HG03135 (cell line): ENCODE results near the gene SERPINA5.
"Not testable (repeated sequence)": the region's sequence is repeated elsewhere in the genome, so short reads cannot be mapped to it uniquely, and the experiment has no call there.

ENCODE experiments used
- ATAC-seq: cut with Tn5 transposase; IDR thresholded peaks from one replicate; pipeline ENCODE4 v1.9.1; 2021; ENCODE audit warnings: mild to moderate bottlenecking, moderate library complexity; ENCODE audit not compliant: unreplicated experiment

Gene SERPINA5

GRCh38 chr14:94573475-94574277 lies 7.5 kb upstream of the SERPINA5 start:
- ATAC-seq = no peak

DNA sequence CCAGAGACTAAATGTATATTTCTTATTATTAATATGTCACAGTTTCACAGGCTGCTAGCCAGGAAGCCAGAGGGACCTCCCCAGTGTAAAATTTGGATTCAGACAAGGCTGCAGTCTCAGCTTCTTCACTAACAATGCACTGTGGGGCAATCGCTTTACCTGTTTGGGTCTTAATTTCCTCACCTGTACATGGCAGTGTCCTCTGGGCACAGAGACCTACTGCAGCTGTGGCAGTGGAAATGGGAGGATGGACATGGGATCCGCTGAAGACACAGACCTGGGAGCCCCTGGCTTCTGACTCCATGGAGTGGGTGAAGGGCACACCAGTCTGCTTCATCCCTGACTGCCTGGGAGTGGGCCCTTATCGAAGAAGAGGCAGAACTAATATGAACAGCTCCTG lies 6.9 kb upstream of the SERPINA5 start:
- no peak for ATAC-seq

DNA sequence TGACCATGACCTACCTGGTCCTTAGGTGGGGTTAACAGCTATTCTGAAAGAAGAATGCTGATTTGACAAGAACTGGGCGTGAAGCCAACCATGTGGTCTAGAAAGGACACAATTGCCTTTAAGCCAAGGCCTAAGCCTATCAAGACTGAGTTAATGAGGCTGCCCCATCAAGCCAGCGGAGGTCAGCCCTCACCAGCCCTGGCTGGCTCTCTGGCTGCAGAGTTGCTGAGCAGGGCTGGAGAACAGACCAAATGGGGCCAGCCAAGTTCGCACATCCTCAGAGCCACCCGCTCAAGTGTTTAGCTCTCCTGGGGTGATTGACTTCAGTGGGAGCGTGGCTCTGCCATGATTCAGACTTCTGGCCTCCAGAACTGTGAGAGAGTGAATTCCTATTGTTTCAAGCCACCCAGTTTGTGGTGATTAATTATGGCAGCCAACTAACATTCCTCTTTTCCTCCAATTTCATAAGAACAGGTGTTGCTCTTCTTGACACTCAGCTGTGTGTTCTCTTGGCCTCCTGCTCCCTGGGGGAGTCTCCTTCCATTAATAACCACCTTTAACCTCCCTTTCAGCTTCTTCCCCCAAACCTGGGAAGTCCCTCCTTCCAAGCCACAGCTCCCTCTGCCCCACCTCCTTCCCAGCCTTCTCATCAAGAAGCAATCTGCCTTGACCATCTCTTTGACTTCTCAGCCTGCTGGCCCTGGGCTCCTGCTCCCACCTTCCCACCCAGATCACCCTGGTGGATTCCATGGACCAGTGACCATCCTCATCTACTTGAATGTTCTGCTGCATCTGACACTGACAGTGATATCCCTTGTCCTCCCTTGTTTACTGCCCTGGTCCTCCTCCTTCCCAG lies 5.3 kb upstream of the SERPINA5 start:
- no peak for ATAC-seq

GRCh38 chr14:94577472-94577871 lies 3.8 kb upstream of the SERPINA5 start:
- not testable (repeated sequence) for ATAC-seq

DNA sequence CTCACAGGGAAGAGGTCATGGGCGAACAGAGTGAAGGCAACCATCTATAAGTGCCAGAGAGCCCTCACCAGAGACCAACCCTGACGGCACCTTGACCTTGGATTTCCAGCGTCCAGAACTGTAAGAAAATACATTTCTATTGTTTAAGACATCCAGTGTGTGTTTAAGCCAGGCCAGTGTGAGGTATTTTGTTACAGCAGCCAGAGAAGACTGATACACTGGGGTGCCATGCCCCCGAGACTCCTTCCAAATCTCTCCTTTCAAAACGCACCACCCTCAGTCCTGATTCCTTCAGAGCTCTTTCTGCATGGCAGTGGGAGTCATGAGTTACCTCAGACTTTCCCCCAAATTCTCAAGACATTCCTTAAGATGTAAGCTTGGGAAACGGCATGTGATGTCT lies 2.5 kb upstream of the SERPINA5 start:
- no peak for ATAC-seq

- no peak for ATAC-seq
Observed at GRCh38 chr14:94582199-94582750, 1.0 kb downstream of the SERPINA5 start.

- ATAC-seq = no peak
Observed at GRCh38 chr14:94582851-94583250, 1.6 kb downstream of the SERPINA5 start.

DNA sequence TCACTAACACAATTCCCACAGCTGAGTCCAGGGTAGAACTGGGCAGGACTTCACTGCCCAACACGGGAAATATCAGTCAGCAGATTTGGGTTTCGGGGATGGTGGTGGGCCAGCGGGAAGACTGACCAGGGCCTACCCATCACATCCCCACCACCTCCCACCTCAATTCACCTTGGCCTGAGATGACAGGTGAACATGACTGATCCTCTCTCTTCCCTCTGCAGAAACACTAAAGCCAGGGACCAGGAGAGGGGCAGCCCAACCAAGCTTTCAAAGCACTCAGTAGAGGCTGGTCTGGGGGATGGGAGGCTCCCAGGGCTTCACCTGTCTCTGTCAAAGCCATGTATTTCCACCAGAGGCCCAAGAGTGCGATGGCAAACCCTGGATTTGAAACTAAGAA lies 2.3 kb downstream of the SERPINA5 start:
- ATAC-seq = no peak

- ATAC-seq = no peak
Observed at GRCh38 chr14:94584591-94585280, 3.5 kb downstream of the SERPINA5 start.

DNA sequence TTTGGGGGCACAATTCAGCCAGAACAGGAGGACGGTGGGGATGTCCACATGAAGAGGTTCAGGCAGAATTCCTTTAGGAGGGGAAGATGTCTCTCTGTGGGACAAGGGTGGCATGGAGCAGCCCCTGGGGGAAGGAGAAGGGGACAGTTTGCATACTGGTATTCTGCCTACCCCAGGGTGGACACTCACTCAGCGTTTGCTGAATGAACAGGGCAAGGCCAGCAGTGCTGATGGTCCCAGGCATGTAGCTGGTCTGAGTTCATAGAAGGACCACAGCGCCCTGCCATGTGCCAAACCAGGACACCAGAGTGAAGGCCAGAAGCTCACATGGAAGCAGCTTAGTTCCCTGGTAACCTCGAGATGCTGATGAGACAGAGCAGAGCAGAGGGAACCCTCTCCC lies 5.4 kb downstream of the SERPINA5 start:
- no peak for ATAC-seq

DNA sequence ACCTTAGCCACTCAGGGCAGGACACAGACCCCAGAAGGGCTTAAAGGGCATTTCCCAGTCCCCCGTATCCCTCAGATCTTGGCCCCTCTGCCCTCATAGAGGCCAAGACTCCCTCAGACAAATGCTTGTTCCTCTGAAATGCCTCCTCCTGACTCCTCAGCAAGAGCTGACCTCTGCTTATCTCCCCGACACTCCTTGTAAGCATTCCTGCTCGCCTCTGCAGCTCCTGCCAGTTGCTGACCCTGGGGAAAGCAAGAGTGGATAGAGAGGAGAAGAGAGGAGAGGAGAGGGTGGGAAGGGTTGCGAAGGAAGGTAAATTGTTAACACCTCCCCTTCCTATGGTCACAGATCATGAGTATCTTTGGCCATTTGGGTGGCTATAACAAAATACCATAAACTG lies 7.1 kb downstream of the SERPINA5 start:
- no peak for ATAC-seq

DNA sequence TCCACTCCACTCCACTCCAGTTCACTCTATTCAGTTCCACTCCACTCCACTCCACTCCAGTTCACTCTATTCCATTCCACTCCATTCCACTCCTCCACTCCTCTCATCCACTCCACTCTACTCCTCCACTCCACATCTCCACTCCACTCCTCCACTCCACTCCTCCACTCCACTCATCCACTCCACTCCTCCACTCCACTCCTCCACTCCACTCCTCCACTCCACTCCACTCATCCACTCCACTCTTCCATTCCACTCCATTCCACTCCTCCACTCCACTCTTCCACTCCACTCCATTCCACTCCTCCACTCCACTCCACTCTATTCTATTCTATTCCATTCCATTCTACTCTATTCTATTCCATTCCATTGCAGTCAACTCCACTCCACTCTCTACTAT lies 9.8 kb downstream of the SERPINA5 start:
- ATAC-seq = no peak

DNA sequence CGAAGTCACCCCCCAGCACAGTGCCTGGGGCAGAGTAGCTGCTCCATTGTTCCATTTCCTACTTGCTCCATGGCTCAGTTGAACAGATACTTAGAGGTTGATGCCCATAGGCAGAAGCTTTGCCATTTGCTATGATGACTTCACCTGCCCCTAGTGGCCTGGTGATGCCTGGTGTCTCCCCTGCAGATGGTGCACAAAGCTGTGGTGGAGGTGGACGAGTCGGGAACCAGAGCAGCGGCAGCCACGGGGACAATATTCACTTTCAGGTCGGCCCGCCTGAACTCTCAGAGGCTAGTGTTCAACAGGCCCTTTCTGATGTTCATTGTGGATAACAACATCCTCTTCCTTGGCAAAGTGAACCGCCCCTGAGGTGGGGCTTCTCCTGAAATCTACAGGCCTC lies 10.6 kb downstream of the SERPINA5 start:
- no peak for ATAC-seq

- ATAC-seq = no peak
Observed at GRCh38 chr14:94592457-94592856, 11.2 kb downstream of the SERPINA5 start.

- ATAC-seq = no peak
Observed at GRCh38 chr14:94593376-94593748, 12.1 kb downstream of the SERPINA5 start.

DNA sequence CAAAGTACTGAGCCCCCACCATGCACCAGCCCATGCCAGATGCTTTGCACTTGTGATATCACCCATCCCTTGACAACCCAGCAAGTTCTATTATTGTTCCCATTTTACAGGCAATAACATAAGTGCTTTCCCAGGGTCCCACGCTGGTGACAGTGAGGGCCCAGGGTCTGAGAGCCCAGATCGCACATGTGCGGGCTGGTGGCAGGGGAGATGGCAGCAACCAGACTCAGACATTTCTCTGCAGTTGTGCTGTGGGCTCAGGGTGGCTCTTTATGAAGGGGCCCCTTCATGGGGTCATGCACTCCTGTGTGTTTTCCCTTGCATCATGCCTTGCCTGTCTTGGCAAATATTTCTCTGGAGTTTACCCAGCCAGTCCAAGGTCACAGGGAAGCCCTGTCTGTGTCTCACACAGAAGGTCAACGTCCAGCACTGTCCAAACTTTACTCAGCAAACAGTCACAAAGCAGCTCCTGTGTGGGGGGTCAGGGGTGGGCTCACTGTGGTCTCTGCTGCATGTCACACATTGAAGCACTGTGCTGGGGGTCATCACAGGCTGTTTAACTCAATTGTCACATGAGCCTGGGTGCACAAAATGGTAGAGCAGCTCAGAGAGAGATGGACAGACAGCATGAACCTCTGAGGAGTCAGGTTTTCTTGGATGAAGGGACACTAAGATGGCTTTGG lies 12.7 kb downstream of the SERPINA5 start:
- no peak for ATAC-seq

DNA sequence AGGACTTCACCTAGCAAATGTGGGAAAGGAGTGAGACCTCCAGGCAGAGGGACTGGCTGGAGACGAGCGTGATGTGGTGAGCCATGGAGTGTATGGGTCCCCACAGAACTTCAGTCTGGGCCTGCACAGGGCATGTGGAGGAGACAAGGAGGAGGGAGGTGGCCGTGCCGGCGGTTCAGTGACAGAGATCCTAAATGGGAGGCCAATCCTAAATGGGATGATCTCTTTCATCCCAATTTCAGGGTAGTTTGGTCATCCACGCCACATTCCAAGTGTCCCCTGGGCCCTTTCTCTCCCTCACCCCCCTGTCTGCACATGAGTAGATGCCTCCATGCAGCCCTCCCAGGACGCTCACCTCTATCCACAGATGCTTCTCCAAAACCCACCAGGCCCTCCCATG lies 13.2 kb downstream of the SERPINA5 start:
- ATAC-seq = no peak

DNA sequence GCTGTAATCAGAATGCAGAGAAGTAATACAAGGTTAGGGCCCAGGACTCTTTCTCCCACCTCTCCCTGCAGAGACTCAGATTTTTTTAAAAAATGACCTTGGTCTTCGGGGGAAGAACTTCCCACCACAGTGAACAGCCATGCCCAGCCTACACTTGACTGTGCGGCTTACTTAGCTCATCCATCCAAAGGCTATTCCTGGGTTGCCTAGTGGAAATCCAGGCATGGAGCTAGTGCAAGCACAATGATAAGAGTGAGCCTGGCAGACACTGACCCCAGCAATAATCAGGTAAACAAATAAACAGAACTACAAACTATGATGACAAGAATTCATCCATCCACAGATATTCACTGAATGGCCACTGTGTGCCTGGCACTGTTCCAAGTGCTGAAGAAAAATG lies 14.7 kb downstream of the SERPINA5 start:
- no peak for ATAC-seq

DNA sequence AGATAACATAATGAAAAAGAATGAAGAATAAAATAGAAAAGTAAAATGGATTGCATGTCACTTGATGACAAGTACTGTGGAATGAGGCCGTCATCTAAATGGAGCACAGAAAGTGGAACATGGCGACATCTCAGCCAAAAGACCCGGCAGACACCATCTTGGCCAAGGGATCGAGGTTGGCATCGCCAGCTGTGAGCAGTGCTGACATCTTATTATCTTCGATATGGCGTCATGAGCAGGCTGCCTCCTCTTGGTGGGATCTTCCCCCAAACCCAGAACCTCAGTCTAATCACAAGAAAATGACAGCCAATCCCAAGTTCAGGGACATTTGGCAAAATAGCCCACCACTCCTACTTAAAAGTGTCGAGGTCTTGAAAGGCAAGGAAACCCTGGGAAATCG lies 15.1 kb downstream of the SERPINA5 start:
- no peak for ATAC-seq

DNA sequence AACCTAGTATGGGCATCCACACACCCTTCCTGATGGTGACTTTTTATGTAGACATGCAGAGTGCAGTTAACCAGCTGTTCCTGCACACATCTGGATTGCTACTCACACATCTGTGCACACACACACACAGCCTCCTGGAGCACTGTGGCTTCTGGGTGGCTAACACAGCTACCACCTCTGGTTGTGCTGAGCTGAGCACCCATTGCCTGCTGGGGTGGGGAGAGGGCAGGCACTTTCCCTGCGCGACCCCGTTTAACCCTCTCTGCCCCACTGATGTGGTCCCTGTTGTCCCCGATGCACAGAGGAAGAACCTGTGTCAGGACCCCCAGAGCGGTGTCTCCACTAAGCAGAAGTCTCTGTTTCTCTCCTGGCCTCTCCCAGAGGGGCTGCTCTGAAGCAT lies 16.6 kb downstream of the SERPINA5 start:
- ATAC-seq = no peak

- no peak for ATAC-seq
Observed at GRCh38 chr14:94598506-94598815, 17.2 kb downstream of the SERPINA5 start.
